NCI-H446 treated with DMSO at 0.1 percent for 48 hours (cell line): ENCODE measurements around the gene ST8SIA1.

Experiments
- DNase-seq: peaks from one replicate; lab custom pipeline; 2025; lab: John Stamatoyannopoulos, UW

The ST8SIA1 gene

GRCh38 chr12:22238211-22238610, 96.3 kb downstream of the ST8SIA1 start:
- no peak for DNase-seq

GRCh38 chr12:22234561-22234960, 99.9 kb downstream of the ST8SIA1 start:
- DNase-seq, result no peak

GRCh38 chr12:22231836-22232235, 102.7 kb downstream of the ST8SIA1 start:
- no peak for DNase-seq

DNA sequence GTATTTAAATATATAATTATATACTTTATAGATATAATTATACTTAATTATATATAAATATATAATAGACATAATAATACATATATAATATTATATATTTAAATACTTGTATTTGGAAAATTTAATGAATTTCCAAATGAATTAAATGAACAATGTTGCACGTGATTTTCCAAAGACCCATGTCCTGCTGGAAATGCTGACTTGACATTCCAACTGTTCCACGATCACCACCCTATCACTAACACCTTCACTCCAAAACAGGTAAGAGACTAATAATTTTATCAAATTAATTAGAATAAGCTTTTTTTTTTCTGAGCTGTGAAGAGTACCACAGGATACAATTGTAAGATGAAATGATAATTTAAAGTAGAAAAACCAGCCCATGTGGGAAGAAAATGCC, 103.4 kb downstream of the ST8SIA1 start:
- no peak for DNase-seq

GRCh38 chr12:22230280-22230794, 104.2 kb downstream of the ST8SIA1 start:
- DNase-seq, result no peak

DNA sequence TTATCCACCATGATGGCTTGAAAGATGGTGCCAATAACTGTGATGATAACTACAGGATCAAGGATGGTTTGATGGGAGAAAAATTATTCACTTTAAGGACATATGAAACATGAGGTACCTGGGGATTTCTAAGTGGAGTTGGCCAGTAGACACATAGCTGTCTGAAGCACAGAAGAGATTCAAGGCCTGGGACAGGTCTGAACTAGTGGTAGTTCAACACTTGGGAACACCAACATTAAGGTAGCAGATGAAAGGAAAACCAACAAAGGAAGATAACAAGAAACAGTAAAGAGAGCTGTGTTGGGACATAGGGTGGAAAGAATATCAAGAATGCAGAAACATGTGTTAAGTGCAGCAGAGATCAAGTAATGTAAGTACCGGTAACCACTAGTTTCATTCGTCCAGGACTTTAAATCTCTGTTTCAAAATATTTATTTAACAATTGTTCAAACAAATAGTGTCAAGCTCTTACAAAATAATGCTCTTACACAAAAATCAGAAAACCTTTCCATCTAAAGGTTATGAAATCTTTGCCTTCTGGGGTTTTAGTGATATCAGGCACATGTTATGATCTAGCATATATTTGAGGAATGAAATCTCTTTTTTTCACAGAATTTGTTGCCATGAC, 104.7 kb downstream of the ST8SIA1 start:
- DNase-seq, result no peak

DNA sequence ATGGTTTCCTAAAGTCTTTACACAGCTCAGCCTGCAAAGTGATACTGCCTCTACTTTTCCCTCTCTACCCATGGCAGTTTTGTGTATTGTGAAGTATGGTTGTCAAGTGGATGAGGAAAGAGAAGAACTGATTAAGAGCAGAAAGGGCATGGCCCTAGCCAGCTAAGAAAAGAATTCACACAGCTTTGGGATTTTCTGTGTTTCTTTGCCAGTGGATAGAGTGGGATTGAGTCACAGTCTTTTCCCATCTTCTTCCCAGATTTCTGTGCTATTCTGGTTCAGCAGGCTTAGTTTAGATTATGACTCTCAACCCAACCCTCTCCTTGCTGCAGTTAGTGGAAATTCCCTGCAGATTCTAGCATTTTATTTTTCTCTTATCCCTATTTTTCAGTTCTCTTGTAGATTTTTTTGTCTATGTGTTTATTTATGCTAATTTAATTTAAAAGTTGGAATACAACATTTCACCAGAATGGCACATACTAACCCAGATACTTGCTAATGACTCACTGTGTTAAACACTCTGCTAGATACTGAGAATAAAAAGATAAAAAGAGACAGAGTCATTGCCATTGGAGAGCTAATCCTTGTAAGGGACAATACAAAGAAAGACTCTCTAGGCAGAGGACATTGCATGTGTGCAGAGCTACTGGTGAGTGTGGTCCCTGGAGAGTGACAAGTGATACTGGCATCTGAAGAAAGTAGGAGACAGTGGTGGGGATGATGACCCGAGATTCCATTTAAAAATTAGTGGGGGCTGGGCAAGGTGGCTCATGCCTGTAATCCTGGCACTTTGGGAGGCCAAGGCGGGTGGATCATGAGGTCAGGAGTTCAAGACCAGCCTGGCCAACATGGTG, 106.3 kb downstream of the ST8SIA1 start:
- DNase-seq, result no peak

GRCh38 chr12:22223356-22223755, 111.2 kb downstream of the ST8SIA1 start:
- no peak for DNase-seq

- DNase-seq, result no peak
Observed at GRCh38 chr12:22217556-22217955, 117.0 kb downstream of the ST8SIA1 start.

- no peak for DNase-seq
Observed at GRCh38 chr12:22215467-22216253, 118.8 kb downstream of the ST8SIA1 start.

DNA sequence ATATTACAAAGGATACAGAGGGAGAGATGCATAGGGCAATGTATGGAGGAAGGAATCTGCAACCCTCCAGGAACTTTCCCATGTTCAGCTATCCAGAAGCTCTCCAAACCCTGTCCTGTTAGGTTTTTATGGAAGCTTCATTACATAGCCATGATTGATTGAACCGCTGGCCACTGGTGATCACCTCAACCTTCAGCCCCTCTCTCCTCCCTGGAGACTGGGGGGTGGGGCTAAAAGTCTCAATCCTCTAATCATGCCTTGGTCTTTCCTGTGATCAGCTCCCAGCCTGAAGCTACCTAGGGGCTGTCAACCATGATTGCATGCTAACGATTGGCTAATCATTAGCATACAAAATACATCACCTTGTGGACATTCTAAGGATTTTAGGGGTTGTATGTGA, 123.4 kb downstream of the ST8SIA1 start:
- DNase-seq, result no peak

DNA sequence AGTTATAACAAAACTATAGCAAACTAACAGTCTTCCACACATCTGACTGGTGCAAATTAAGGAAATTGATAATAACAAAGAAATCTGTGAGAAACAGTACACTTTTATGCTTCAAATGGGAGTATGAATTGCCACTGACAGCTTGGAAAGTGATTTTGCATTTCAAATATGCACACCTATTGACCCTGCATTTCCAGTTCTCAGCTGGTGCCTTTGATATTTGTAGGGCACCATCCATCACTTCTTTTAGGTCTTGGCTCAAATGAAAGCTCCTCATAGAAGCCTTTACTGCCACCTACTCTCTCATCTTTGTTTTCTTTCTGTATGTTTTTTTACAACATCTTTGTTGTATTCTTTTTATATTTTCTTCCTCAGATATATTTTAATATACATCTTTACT, 125.1 kb downstream of the ST8SIA1 start:
- DNase-seq, result no peak

DNA sequence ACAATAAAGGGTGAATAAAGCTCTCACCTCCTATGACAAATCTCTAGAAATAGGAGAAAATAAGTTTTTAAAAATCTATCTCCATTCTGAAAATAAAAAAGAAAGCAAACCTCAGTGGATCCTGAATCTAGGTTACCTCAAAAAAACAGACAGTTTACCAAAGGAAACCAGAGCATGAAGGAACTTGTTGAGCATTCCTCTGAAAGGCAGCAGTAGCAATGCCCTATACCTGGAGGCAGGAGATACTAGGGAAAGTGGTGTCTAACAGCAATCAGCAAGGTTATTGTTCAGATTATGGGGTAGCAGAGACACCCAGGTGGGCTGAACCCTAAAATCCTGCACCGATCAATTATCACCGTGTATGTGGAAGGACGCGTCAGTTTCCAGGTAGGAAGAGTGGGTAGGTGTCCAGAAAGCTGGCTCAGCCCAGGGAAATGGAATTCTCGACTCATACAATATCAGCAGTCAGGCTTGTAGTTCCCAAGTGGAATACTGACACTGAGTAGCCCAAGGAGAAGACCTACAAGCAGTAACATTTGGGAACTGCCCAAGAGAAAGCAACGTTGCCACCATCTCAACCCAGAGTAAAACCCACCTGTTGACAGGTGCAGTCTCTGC, 128.3 kb downstream of the ST8SIA1 start:
- no peak for DNase-seq

DNA sequence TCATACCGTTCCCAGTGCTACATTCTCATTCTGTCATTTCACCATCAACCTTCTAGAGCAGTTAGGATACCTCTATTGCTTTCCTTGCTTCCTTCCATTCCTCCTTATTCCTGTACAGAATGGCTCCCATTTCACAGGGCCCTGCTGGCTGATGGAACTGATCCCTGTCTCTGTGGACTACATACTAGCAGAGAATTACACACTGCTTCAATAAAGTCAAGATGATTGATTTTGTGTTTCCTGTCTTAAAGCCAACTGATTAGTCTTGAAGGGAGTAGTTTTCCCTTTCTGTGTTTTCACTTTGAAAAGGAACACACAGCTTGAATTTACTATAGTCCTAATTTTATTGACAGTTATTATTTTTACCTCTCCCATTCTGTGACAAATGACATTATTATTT, 130.1 kb downstream of the ST8SIA1 start:
- no peak for DNase-seq

DNA sequence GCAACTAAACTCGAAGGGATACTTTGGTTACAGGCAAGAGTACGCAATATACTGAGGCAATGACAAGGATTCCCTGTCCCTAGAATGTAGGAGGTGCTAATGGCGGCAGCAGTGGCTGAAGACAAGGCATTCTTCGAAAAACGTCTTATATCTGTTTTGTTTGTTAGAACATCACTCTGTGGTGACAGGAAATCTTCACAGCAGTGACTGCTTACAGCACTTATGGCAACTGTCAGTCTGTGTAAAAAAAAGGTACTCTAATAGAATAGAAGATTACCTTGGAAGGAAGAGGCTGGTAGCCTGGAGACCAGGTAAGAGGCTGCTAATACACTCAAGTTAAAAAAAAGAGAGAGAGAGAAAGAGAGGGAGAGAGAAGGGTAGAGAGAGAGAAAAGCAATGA, 131.7 kb downstream of the ST8SIA1 start:
- no peak for DNase-seq

DNA sequence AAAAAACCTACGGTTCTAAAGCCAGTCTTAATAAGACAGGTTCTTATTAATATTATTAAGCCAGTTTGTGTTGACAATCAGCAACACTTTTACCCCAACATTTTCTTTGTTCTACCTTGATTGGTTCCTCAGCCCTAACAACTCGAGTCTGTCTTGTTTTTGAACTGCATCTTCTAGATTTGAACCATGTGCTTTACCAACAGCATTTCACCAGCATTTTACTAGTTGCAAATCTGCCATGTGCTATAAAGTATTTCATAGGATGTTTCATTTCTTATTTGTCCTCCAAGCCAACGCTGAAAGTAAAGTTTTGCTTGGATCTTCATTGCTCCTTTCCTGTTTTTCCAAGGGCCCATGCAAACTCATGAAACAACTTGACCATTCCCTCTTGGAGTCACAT, 133.4 kb downstream of the ST8SIA1 start:
- no peak for DNase-seq

GRCh38 chr12:22196236-22196635, 138.3 kb downstream of the ST8SIA1 start:
- no peak for DNase-seq

GRCh38 chr12:22190969-22191368, 143.5 kb downstream of the ST8SIA1 start:
- DNase-seq, result no peak

DNA sequence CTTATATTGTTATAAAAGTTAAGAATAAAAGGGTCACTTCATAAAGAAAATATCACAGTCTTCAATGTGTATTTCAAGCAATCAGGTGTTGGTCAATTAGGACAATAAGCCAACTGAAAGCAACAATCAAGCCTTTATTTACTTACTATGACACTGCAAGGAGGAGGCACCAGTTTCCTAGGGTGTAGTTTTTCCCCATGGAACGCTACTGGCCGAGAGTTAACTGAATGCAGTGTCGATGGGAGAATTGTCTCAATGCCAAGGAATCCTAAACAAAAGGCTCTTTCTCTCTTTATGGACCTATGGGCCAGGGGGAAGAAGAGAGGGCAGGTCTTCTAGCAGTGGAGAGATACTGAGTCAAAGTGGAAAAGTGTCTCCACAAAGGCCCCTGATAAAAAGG, 146.1 kb downstream of the ST8SIA1 start:
- DNase-seq, result no peak

GRCh38 chr12:22180705-22181104, 153.8 kb downstream of the ST8SIA1 start:
- no peak for DNase-seq

- no peak for DNase-seq
Observed at GRCh38 chr12:22173177-22173576, 161.3 kb downstream of the ST8SIA1 start.

DNA sequence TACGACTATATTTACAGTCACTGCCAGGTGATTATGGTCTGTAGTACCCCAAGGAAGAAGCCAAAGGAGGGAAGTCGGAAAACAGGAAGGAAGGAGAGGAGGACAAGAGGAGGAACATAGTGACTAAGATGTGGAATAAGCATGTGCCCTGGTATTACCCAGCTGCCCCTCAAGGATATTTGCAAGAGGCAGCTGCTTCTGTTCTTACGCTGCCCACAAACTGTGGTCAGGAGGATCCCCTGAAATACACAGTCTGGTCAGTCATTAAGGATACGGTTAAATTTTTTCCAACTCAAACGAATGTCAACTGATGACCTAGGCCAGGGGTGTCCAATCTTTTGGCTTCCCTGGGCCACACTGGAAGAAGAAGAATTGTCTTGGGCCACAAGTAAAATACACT, 162.0 kb downstream of the ST8SIA1 start:
- no peak for DNase-seq
